ENCODE results near the gene TRAM2.

TRAM2 gene

GRCh38 chr6:52524918-52525317 is 51.9 kb downstream of the TRAM2 start:
- DNase-seq = no peak

GRCh38 chr6:52523378-52524142 is 53.3 kb downstream of the TRAM2 start:
- no peak for DNase-seq

GRCh38 chr6:52522655-52523054 is 54.2 kb downstream of the TRAM2 start:
- DNase-seq = no peak

DNA sequence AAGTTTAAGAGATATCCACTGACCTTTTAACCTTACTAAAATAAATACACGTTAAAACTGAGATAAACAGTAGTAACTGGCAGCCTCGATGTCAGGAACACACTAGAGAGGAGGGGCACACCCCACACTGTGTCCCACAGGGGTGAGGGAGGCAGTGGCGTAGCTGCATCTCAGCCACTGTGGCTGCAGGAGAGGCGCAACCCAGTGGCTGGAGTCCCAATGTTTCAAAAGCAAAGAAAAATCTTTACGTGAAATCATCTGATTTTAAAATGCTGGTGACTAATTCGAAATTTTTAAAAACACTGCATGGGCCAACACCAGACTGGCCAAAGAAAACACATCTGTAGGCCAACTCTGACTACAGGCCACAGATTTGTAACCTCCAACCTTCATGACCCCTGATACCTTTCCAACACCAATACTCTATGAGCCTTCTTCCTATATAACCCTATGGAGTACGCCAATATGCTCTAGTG is 54.7 kb downstream of the TRAM2 start:
- no peak for DNase-seq

DNA sequence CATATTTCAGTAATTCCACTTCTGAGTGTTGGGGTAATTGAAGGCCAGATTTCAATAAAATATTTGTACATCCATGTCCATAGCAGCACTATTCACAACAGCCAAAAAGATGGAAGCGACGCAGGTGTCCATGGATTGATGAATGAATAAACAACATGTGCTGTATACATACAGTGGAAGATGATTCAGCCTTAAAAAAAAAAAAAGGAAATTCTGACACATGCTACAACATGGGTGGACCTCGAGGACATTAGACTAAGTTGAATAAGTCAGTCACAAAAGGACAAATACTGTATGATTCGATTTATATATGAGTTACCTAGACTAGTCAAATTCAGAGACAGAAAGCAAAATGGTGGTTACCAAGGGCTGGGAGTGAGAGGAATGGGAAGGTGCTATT is 57.2 kb downstream of the TRAM2 start:
- no peak for DNase-seq

DNA sequence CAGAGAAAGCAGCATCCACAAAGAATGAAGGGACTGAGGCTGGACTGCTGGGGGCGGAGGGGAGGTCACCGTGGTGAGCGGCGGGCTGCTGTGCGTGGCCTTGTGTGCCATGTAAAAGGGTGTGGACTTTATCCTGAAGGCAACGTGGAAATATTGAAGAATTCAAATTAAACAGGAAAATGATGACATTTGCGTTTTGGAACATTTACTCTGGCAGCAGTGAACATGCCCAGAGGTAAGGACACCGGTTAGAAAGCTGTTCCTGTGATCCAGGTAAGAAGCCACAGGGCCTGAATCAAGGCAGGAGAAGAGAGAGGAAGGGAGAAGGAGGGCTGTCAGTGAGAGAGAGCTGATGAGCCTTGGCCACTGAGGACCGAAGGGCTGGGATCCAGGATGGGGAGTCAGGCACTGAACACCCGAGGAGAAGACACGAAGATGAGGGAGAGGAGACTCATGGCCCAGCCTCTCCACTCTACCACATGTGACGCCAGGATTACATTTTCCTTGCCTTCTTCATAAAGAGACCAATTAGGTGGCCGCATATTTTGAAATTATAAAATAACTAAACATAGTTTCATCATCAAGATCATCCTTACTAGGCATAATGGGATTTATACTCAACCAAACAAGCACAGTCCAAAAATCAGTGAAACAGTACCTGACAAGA is 58.4 kb downstream of the TRAM2 start:
- no peak for DNase-seq

DNA sequence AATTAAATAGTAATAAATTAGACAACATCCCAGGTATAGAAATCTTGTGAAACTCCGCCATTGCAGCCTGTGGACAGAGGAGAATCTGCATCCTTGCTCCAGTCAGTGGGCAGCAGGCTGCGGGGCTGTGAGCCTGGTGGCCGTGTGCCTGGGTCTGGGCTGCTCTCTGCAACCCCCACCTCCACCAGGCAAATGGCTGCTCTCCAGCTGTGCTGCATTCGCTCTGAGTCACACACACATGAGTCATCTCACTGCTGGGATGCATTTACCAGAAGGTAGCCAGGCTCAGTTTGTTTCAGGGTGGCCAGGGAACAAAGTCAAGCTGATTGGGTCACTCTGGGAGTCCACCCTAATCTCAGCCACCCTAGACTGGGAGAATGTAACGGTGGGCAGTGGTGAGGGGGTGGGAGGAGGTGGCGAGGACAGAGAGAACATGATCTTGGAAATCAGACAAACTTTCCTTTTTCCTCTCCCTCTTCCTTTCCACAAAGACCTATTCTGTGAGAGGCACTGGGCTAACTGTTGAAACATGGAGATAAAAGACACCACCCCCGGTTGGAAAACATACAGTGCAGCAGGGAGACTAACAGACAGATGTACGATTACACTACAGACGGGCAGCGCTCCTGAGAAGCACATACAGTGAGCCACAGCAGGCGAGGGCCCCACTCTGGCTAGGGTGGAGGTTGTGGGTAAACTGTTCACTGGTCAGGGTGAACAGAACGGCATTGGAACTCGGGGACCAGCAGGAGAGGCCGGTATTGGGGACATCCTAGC is 59.2 kb downstream of the TRAM2 start:
- peak; percentile 21 for DNase-seq

GRCh38 chr6:52516943-52517342 is 59.9 kb downstream of the TRAM2 start:
- DNase-seq = no peak

GRCh38 chr6:52516269-52516668 is 60.6 kb downstream of the TRAM2 start:
- DNase-seq = no peak

GRCh38 chr6:52515219-52515960 is 61.5 kb downstream of the TRAM2 start:
- no peak for DNase-seq

GRCh38 chr6:52514514-52514913 is 62.3 kb downstream of the TRAM2 start:
- no peak for DNase-seq

DNA sequence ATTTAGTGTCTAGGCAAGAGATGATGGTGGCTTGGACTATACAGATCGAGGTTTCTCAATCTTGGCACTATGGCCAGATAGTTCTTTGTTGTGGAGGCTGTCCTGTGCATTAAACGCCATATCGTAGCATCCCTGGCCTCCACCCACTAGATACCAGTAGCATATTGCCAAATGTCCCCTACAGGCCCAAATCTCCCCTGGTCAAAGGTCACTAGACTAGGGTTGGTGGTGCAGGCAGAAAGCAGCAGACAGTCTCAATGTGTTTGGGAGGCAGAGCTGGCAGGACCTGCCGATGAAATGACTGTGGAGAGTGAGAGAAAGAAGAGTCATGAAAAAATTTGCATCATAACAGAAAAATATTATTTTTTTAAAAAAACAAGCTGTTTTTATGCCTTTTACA is 63.0 kb downstream of the TRAM2 start:
- DNase-seq = no peak

- no peak for DNase-seq
These were observed 63.4 kb downstream of the TRAM2 start for GRCh38 chr6:52513464-52513863.

- DNase-seq = no peak
These were observed 64.7 kb downstream of the TRAM2 start for GRCh38 chr6:52512199-52512598.

GRCh38 chr6:52511572-52512151 is 65.2 kb downstream of the TRAM2 start:
- DNase-seq = no peak

GRCh38 chr6:52511163-52511562 is 65.7 kb downstream of the TRAM2 start:
- no peak for DNase-seq

DNA sequence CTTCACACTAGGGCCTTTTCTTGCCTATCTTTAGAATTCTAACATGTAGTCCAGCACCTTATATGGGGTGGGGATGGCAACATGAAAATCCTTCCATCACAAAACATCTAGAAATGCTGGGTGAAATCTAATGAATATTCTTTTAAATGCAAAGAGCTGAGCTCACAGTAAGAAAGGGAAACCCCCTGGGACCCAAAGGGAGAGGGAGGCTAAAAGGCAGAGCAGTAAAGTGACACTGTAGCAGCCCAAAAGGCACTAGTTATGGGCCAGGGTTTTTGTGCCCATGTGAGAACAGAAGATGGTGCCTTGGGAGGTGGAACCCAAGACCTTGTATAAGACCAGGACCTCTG is 66.7 kb downstream of the TRAM2 start:
- DNase-seq = no peak

- DNase-seq = no peak
These were observed 67.3 kb downstream of the TRAM2 start for GRCh38 chr6:52509281-52510212.

DNA sequence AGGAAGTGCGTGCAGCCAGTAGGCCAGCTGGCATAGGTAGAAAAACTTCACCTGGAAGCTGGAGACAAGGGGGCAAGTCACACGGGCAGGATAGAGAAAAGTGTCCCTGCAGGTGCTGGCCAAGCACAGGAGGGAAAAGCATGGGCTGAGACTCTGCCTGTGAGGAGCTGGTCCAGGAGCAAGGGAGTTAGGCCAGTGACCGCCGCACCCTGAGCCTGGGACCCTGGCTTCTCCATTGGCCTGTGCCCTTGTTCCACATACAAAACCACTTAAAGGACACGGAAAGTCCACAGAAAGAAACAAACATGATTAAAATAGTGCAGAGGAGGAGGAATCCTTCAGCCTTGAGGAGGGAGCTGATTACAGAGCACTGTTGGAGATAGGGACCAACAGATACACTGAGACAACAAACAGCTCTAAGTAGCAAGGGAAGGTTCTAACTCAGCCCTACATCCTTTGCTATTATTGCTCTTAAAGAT is 68.6 kb downstream of the TRAM2 start:
- DNase-seq = no peak

DNA sequence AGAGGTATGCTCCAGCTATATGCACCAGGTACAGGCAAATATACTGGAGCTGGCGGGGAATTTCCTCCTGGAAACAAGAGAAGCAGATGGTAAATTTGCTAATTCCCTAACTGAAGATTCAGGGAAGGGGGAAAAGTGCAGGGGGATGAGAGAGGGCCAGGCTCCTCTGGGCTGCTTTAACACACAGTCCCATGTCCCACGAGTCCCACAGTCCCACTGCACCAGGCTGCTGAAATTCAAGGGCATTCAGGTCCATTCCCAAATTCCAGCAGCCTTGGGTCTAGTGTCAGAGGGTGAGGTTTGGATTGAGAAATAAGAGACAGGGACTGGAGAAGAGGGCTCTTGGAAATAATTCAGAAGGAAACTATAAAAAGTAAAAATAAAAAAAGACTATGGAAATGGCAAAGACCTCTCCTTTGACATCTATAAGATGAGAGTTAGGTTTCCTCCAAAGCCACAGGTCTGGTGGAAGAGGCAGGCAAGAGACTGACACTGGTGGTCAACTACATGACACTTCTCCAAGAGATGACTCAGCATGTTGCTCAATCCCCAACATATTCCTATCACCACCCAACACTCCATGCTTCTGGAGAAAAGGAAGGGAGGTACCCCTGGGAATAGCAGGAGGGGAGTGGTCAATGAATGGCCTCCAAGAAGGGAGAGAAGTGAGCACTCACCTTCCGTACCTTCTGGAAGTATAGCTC is 69.2 kb downstream of the TRAM2 start:
- no peak for DNase-seq

- no peak for DNase-seq
These were observed 70.4 kb downstream of the TRAM2 start for GRCh38 chr6:52506476-52506875.
